Fibroblast of skin of scalp (primary cell): ENCODE measurements around the gene IQSEC3.

ENCODE experiments used
- DNase-seq: peaks from one replicate; pipeline ENCODE4 v3.0.0-alpha.2; 2013

IQSEC3 gene

GRCh38 chr12:80681-81190 is 14.2 kb downstream of the IQSEC3 start:
- DNase-seq, result no peak

GRCh38 chr12:82740-83139 is 16.2 kb downstream of the IQSEC3 start:
- DNase-seq, result no peak

GRCh38 chr12:84056-84455 is 17.5 kb downstream of the IQSEC3 start:
- no peak for DNase-seq

- no peak for DNase-seq
Observed at GRCh38 chr12:85191-85666, 18.7 kb downstream of the IQSEC3 start.

- no peak for DNase-seq
Observed at GRCh38 chr12:87315-87714, 20.7 kb downstream of the IQSEC3 start.

GRCh38 chr12:87856-88255 is 21.3 kb downstream of the IQSEC3 start:
- DNase-seq, result no peak

- DNase-seq, result no peak
Observed at GRCh38 chr12:89653-90052, 23.1 kb downstream of the IQSEC3 start.

- DNase-seq, result no peak
Observed at GRCh38 chr12:91213-91612, 24.6 kb downstream of the IQSEC3 start.

- no peak for DNase-seq
Observed at GRCh38 chr12:93266-94005, 26.9 kb downstream of the IQSEC3 start.

- no peak for DNase-seq
Observed at GRCh38 chr12:96543-96942, 30.0 kb downstream of the IQSEC3 start.

GRCh38 chr12:98924-99352 is 32.4 kb downstream of the IQSEC3 start:
- DNase-seq, result no peak

- DNase-seq, result peak; percentile 4
Observed at GRCh38 chr12:99605-100004, 33.0 kb downstream of the IQSEC3 start.

- no peak for DNase-seq
Observed at GRCh38 chr12:101969-102878, 35.7 kb downstream of the IQSEC3 start.

- no peak for DNase-seq
Observed at GRCh38 chr12:102879-103168, 36.3 kb downstream of the IQSEC3 start.

GRCh38 chr12:103169-103981 is 36.8 kb downstream of the IQSEC3 start:
- no peak for DNase-seq

- no peak for DNase-seq
Observed at GRCh38 chr12:104551-105081, 38.0 kb downstream of the IQSEC3 start.

GRCh38 chr12:105696-106095 is 39.1 kb downstream of the IQSEC3 start:
- DNase-seq, result no peak

GRCh38 chr12:106118-106591 is 39.6 kb downstream of the IQSEC3 start:
- no peak for DNase-seq

GRCh38 chr12:108594-108993 is 42.0 kb downstream of the IQSEC3 start:
- no peak for DNase-seq

- no peak for DNase-seq
Observed at GRCh38 chr12:109446-109845, 42.9 kb downstream of the IQSEC3 start.

GRCh38 chr12:109872-110271 is 43.3 kb downstream of the IQSEC3 start:
- no peak for DNase-seq
